ENCODE measurements around the gene SRR. TPM values are rescaled to one million over a fixed set of nuclear protein-coding genes. Genes with fewer than 3 reads are reported as not detected.
"Not testable (repeated sequence)": the region's sequence is repeated elsewhere in the genome, so short reads cannot be mapped to it uniquely, and the experiment has no call there.

SRR gene
- total RNA-seq, 1 donor from 2014 or later = 27.8 TPM

DNA sequence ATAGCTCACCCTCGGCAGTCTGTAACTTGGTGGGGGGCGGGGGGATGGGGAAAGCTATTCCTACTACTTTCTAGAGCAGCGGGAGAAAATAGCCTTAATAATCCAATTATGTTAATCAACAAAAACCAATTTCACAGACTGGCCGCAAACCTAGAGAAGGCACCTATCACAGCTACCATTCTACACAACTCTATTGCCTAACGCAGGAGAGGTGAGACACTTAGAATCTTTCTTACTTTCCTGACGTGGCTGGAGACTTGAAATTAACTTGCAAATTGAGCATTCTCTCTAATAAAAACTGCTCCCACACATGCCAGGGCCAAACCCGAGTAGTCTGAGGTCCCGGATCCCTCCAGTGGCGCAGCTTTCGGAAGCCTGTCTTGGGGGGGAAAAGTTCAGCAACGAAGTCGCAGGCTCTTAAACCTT, 959 bp upstream of the SRR start:
- H3K27ac Mint-ChIP-seq (ENCODE audit: unreplicated experiment) = peak overlapping the region; percentile 67
- no peak for TF ChIP-seq CTCF (IDR thresholded peaks at IDR 0.05; ENCODE audit: unreplicated experiment)
- peak overlapping the region; percentile 95 for H3K4me3 Mint-ChIP-seq (ENCODE audit: unreplicated experiment)
- H3K9me3 Mint-ChIP-seq (ENCODE audit: unreplicated experiment) = no peaks in the 10 kb centered on the region
- no peak for DNase-seq (ENCODE audit: low spot score)
- H3K4me1 Mint-ChIP-seq (ENCODE audit: unreplicated experiment) = peaks cover 23% of the 10 kb centered on the region
- H3K36me3 Mint-ChIP-seq (ENCODE audit: low read depth, unreplicated experiment) = peaks cover 11% of the 10 kb centered on the region
- H3K27me3 Mint-ChIP-seq (ENCODE audit: unreplicated experiment) = peaks cover 7% of the 10 kb centered on the region

- DNase-seq (ENCODE audit: low spot score) = no peak
- peak overlapping the region; percentile 28 for H3K4me3 Mint-ChIP-seq (ENCODE audit: unreplicated experiment)
- no peaks in the 10 kb centered on the region for H3K9me3 Mint-ChIP-seq (ENCODE audit: unreplicated experiment)
- no peak for TF ChIP-seq CTCF (IDR thresholded peaks at IDR 0.05; ENCODE audit: unreplicated experiment)
- peaks cover 7% of the 10 kb centered on the region for H3K27me3 Mint-ChIP-seq (ENCODE audit: unreplicated experiment)
- H3K27ac Mint-ChIP-seq (ENCODE audit: unreplicated experiment) = no peak overlapping the region
- H3K4me1 Mint-ChIP-seq (ENCODE audit: unreplicated experiment) = peaks cover 19% of the 10 kb centered on the region
- peaks cover 5% of the 10 kb centered on the region for H3K36me3 Mint-ChIP-seq (ENCODE audit: low read depth, unreplicated experiment)
Measured at GRCh38 chr17:2304931-2305330, 1.2 kb downstream of the SRR start.

DNA sequence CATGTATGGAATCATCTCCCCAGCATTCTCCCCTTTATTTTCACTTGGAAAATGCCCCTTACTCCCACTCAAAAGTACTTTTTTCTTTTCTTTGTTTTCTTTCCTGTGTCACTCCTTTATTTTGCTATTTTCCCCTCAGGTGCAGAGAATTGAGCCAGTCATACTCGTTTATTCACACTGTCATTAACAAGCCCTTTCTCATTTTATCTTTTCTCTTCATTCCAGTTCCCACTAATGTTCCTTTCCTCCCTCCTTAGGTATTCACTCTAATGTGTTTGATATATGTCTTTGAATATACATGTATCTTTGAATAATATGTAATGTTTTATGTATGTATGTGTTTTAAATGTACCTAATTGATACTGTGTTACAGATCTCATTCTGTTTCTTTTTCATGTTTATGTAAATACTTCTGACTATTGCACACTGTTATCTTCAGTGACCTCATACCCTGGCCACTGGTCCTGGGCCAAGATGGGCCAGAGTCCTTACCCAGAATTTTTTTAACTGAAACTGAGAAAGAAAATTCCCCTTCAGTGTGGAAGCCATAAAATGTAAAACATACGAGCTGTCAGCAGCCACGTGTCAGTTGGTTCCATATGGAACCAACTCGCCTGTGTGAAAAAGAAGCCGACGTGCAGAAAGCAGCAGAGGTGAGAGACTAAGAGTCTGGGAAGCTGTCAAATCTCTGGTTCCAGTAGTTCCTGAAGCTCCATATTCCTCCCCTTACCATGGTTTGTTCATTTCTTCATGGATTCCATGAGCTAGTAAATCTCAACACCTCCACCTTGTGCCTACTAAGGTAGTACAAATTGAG, 5.8 kb downstream of the SRR start:
- Mint-ChIP-seq H3K9me3 (ENCODE audit: unreplicated experiment) (no peaks in the 10 kb centered on the region), H3K36me3 (ENCODE audit: low read depth, unreplicated experiment) (no peaks in the 10 kb centered on the region), H3K27ac (ENCODE audit: unreplicated experiment) (no peak overlapping the region), H3K4me1 (ENCODE audit: unreplicated experiment) (peaks cover 4% of the 10 kb centered on the region), H3K27me3 (ENCODE audit: unreplicated experiment) (no peaks in the 10 kb centered on the region), H3K4me3 (ENCODE audit: unreplicated experiment) (no peak overlapping the region)
- DNase-seq (ENCODE audit: low spot score) = no peak
- TF ChIP-seq CTCF (IDR thresholded peaks at IDR 0.05; ENCODE audit: unreplicated experiment) = no peak

DNA sequence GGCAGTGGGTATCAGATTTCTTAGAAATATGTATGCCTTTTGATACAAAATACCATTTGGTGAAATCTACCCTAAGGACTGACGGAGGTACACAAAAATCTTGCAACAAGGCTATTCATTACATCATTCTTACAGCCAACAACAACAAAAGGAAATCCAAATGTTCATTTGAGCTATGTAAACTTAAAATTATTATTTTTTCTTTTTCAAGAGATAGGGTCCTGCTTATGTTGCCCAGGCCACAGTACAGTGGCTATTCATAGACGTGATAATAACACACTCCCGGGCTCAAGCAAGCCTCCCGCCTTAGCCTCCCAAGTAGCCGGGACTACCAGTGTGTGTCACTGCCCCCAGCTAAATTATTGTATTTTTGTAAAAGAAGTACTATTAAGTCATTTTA, 9.0 kb downstream of the SRR start:
- Mint-ChIP-seq H3K9me3 (ENCODE audit: unreplicated experiment) (no peaks in the 10 kb centered on the region), H3K27me3 (ENCODE audit: unreplicated experiment) (no peaks in the 10 kb centered on the region), H3K4me1 (ENCODE audit: unreplicated experiment) (no peaks in the 10 kb centered on the region), H3K27ac (ENCODE audit: unreplicated experiment) (no peak overlapping the region), H3K4me3 (ENCODE audit: unreplicated experiment) (no peak overlapping the region), H3K36me3 (ENCODE audit: low read depth, unreplicated experiment) (no peaks in the 10 kb centered on the region)
- DNase-seq (ENCODE audit: low spot score) = no peak
- no peak for TF ChIP-seq CTCF (IDR thresholded peaks at IDR 0.05; ENCODE audit: unreplicated experiment)

DNA sequence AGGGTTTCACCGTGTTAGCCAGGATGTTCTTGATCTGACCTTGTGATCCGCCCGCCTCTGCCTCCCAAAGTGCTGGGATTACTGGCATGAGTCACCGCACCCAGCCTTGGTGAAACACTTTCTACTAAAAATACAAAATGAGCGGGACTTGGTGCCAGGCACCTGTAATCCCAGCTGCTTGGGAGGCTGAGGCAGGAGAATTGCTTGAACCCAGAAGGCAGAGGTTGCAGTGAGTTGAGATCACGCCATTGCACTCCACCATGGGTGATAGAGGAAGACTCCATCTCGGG, 13.1 kb downstream of the SRR start:
- H3K9me3 Mint-ChIP-seq (ENCODE audit: unreplicated experiment); H3K4me3 Mint-ChIP-seq (ENCODE audit: unreplicated experiment); H3K4me1 Mint-ChIP-seq (ENCODE audit: unreplicated experiment); DNase-seq (ENCODE audit: low spot score); H3K27me3 Mint-ChIP-seq (ENCODE audit: unreplicated experiment); H3K27ac Mint-ChIP-seq (ENCODE audit: unreplicated experiment): not testable (repeated sequence)
- H3K36me3 Mint-ChIP-seq (ENCODE audit: low read depth, unreplicated experiment) = peaks cover 14% of the 10 kb centered on the region

Measured in endothelial cell (in vitro differentiated cells).